ENCODE data around the gene PPY.
"Not testable (repeated sequence)": the region's sequence is repeated elsewhere in the genome, so short reads cannot be mapped to it uniquely, and the experiment has no call there.

PPY gene

DNA sequence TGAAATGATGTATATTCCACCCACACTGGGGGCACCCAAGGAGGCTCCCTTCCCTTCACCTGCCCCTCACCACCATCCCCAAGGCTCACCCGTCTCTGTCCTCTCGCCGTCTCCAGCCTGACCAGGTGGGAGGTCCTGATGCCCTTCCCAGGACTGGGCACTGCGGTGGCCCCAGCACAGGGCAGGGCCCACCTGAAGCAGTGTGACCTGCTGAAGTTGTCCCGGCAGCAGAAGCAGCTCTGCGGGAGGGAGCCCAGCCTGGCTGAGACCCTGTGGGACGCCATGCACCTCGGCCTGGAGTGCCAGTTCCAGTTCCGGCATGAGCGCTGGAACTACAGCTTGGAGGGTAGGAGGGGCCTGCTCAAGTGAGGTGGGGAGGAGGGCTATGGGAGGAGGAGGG is 9.9 kb downstream of the PPY start:
- no peak for DNase-seq (ENCODE audit: low read depth)

DNA sequence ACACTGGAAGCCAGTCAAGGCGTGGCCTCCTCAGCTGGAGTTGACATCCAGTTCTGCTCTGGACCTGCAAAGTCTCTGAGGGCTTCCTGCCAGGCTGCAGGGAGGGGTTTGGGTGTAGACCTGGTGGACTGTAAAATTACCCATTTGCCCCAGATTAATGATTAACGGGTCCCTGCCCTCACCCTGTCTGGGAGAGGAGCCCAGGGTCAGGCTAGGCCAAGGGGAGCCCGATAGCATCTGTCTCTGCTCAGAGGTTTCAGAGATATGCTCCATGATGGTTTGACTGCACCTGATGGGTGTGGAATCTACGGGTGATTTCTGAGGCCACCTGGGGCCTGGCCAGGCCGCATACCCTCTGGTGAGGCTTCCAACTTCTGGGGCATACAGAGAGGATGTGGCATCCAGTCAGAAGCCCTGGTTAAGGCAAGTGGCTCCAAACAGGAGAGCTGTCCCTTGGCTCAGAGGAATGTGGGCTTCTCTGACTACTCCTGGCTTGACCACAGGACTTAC is 11.2 kb downstream of the PPY start:
- no peak for DNase-seq (ENCODE audit: low read depth)

DNA sequence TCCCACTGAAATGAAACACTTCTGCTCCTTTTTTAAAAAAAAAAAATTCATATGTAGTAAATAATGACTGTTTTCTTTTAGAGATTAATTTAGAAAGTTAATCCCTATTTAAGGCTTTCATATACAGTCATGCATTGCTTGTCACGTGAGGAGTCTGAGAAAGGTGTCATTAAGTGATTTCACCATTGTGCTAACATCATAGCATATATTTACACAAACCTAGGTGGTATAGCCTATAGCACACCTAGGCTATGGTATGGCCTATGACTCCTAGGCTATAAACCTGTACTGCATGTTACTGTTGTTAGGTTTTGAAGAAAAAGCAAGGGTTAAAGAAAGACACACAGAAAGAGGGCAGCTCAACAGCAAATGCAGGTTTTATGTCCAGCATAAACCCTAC is 13.7 kb downstream of the PPY start:
- DNase-seq (ENCODE audit: low read depth): no peak

DNA sequence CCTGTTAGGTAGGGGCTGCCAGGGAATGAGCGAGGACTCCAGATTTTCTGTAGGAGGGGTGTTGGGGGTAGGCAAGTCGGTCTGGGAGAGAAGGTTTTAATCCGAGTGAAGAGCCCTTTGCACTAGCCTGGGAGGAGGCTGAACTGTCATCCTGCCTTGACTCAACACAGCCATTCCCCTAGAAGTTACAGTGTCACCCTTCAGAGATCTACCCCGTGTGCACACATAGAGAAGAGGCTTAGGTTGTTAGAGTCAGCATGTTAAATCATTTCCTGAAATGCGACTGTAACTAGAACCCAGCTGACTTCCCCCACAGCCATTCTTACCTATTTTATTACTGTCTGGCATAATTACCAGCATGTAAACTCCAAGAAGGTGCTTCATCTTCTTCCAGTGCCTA is 14.3 kb downstream of the PPY start:
- DNase-seq (ENCODE audit: low read depth): not testable (repeated sequence)

DNA sequence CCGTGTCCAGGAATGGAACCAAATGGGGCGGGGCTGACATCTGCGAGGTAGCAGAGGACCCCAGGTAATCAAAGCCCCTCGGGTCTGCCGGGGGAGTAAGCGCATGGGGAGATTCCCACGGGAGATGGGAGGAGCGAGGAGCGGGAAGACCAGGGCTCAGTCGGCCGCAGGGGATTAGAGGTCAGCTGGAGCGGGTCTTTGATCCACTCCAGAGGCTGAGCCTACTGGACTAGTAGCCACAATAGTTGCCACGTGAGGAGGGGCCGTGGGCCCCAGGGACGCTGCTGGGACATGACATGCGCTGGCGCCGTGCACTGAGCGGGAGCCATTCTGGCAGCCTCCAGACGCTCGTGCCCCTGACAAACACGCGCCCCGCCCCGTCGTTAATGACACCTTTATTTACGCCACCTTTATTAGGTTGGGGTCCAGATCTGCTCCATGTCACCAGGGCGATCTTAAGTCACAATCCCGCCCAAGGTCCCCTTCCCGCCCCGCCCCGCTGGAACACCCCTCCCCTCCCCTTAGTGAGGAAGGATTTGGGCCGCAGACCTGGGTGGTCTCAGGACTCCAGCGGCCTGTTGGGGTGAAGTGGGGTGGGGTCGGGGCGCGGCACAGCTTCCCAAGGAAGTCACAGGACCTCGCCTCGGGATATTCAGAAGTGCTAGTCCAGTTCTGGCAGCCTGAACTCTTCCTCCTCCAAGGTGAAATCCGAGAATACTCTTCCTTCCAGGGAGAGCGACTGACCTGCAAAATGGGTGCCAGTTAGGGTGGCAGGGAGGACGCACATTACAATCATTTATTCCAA is 15.0 kb downstream of the PPY start:
- DNase-seq (ENCODE audit: low read depth): no peak

DNA sequence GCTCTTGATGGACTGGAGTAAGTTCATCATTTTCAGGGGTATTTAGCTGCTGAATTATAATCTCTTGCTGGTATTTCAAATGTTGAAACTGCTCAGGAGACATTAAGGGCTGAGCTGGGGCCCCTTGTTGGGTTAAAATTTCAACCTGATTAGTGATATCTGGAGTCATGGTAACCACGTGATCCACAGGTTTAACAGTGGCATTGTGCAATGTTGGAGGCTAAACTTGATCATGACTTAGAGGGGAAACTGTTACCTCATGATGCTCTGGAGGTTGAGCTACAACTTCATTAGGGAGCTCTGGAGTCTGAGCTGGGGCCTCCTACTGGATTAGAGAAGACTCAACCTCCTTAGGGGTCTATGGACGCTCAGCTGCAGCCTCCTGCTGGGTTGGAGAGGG is 17.7 kb downstream of the PPY start:
- DNase-seq (ENCODE audit: low read depth): no peak

DNA sequence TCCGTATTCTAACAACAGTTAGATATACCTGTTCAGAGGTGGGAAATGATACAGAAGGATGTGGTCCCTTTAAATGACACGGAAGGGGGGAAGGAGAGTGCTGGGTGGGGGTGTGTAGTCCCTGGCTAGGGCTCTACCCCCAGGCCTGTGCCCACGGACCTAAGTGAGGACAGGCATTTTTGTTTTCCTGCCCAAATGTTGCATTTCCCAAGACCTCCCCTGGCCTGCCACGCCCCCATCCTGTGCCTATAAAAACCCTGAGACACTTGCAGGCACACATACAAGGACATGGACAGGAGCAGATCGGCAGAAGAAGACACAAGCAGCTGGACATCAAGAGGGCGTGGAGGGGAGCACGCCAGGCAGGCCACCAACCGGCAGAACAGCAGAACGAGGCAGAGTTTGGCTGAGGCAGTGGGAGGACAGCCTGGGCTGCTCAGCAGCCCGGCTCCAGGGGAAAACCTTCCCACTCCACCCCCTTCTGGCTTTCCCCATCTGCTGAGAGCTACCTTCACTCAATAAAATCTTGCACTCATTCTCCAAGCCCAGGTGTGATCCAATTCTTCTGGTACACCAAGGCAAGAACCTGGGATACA is 21.7 kb downstream of the PPY start:
- no peak for DNase-seq (ENCODE audit: low read depth)

DNA sequence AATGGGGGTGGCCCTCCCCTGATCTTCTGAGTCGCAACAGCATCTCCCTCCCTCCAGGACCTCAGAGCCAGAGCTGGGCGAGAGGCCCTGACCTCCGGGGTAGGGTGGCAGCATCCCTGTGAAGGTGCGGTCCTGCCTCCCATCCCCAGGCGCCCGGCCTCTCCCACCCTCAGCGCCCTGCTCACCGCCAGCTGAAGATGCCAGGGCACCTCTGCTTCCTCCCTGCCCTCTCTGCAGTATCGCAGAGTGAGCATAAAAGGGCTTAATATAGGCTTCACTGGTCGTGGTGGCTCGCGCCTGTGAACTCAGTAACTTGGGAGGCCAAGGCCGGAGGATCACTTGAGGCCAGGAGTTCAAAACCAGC is 24.3 kb downstream of the PPY start:
- DNase-seq (ENCODE audit: low read depth): no peak

DNA sequence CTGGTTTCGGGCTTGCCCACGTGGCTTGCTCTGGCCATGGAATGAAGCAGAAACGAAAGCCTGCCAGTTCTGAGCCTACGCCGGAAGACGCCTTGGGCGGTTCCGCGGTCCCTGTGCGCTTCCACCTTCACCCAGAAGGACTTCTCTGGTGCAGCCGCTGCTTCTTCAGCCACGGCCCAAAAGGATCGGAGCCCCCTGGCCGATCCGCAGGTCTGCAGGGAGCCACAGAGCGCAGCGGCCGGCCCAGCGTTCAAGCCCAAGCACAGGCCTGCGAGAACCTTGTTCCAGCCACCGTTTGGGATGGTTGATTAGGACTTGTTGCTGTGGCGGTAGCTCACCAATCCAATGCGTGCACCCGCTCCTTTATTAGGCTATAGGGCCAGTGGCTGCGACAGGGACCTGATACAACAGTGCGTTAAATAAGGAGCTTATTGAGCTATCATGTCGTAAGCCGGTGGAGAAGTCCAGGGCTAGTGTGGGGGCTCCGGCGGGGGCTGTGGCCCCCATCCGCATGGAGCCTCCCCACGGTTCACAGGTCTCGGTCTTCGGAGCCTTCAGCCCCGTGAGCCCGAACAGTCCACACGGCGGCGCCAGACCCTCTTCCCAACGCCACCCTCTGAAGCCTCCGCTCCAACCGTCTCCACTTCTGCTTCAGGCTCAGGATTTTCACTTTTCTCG is 24.8 kb downstream of the PPY start:
- peak; percentile 31 for DNase-seq (ENCODE audit: low read depth)

DNA sequence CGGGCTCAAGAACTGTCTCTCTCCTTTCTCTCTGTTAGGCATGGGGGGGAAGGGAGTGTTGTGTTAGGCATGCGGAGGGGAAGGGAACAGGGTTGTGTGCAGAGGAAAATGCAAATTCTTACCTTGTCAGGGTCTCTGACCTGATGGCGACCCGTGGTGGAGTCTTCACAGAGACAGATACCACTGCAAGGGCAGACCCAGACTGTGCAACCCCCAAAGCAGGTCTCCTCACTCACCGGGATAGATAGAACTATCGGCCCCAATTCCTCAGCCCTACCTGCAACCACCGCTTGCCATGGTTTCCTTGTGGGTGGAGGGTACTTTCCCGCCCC is 25.3 kb downstream of the PPY start:
- no peak for DNase-seq (ENCODE audit: low read depth)

DNA sequence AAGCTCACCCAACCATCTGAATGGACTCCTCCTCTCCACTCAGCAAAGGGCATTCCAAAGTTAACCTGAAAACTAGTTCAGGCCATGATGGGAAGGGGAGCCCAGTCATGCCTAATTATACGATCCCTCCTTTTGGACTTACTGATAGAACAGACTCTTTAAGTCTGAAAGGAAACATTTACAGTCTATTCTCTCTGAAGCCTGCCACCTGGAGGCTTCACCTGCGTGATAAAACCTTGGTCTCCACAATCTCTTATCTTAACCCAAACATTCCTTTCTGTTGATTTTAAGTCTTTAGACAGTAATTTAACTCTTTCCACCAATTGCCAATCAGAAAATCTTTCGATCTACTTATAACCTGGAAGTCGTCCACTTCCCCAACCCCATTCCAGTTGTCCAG is 25.9 kb downstream of the PPY start:
- no peak for DNase-seq (ENCODE audit: low read depth)

DNA sequence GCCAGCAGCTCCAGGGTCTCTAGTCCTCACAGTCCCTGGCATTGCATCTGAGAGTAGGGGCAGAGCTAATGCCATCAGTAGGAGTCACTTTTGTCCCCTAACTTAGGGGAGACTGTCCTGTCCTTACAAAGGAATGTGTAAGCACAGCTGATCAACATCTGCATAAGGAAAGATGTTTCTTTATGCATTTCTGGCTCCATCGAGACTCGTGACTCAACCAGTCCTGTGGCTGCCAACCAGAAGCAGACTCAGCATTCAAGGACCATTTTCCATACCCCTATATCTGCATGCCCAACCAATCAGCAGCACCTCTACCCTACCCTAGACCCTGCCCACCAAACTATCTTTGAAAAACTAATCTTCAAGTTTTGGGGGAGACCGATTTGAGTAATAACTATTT is 26.7 kb downstream of the PPY start:
- no peak for DNase-seq (ENCODE audit: low read depth)

DNA sequence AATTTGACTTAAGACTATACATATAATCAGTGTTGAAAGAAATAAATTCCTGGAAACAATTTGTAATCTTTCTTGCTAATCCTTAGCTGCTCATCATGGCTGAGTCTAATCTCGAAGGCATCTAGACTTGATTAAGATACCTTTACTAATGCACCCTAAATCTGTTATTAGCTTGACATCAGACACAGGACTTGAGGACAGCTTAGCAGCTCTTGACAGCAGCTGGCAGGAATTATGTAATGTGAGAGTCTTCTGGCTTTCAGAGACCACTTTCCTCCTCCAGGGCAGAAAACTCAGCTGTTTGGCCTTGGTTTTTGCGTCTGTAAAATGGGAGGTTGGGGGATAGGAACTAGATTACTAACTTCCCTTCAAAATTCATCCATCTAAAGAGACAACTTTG is 27.8 kb downstream of the PPY start:
- DNase-seq (ENCODE audit: low read depth): no peak

DNA sequence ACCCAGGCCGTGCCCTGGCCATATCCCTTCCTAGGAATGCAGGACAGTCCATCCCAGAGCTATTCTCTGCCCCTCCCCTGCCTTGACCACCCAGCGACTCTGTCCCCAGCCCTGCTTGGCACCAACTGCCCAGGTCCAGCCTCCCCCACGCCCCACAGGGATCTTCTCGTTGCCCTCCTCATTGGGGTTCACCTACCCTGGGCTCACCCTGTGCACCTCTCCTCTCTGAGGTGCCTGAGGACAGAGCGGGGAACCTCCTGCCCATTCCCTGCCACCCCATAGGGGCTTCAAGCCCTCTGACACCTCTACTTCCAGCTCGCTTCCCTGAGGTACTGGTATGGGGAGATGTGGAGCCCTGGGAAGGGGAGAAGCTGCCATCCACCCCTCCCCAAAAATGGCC is 28.7 kb downstream of the PPY start:
- DNase-seq (ENCODE audit: low read depth): no peak

DNA sequence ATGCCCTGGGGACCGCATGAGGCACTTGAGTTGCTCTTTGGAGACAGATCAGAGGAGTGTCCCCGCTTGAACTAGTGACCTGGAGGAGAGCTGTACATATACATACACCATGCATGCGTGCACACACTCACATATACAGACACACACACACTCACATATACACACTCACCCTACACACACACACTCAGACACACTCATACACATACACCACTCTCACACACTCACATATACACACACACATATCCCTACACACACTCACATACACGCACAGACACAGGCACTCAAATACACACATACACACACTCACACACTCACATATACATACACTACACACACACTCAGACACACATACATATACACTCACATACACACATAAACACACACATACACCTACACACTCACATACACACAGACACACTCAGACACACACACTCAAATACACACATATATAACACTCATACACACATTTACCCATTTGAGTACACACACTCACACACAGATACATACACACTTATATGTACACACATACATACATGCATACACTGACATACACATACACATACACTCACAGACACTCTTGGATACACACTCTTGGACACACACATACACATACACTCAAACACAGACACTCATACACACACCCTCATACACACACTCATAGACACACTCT is 29.5 kb downstream of the PPY start:
- DNase-seq (ENCODE audit: low read depth): no peak

DNA sequence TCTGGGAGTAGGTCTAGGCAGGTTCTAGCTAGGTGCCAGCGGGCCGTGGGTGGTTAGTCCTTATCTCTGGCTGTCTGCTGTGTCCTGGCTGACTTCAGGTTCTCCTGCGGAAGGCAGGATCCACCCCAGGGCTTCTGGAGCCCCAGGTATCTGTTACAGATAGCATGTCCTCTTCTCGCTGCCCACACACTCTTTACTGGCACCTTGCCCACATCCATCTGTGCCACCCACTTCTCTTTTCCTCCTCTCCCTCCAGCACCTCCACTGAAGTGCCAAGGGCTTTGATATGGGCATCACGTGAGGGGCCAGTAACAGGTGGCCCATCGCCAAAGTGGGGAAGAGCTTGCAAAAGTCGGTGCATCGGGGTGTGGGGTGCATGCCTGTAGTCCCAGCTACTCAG is 30.4 kb downstream of the PPY start:
- DNase-seq (ENCODE audit: low read depth): no peak

DNA sequence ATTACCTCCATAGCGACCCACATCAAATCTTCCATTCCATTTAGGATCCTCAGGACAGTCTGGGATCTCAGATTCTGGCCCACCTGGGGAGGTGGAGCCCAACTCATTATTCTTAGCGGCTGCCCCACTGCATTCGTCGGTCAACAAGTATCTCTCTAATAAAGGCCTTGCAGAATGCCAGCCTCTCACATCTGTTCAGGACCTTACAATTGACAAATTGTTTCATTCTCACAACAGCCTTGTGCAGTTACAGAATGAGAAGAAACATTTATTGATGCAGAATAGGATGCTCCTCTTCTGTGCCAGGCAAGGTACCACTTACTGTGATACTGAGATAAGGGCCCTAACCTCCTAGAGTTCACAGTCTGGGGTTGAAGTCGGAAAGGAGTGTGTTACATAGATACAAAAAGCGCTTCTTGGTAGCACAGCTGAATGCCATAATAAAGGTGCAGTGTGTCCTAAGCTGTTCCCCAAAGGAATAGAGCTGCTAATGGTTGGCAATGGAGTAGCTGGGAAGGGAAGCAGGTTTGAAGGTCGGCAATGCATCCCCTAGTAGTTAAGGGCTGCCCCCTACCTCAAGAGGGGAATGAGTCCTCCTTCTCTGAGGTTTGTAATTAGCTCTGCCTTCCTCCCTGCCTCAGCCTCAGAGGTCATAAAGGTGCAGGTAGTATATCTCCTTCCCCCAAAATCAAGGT is 32.6 kb downstream of the PPY start:
- DNase-seq (ENCODE audit: low read depth): no peak

DNA sequence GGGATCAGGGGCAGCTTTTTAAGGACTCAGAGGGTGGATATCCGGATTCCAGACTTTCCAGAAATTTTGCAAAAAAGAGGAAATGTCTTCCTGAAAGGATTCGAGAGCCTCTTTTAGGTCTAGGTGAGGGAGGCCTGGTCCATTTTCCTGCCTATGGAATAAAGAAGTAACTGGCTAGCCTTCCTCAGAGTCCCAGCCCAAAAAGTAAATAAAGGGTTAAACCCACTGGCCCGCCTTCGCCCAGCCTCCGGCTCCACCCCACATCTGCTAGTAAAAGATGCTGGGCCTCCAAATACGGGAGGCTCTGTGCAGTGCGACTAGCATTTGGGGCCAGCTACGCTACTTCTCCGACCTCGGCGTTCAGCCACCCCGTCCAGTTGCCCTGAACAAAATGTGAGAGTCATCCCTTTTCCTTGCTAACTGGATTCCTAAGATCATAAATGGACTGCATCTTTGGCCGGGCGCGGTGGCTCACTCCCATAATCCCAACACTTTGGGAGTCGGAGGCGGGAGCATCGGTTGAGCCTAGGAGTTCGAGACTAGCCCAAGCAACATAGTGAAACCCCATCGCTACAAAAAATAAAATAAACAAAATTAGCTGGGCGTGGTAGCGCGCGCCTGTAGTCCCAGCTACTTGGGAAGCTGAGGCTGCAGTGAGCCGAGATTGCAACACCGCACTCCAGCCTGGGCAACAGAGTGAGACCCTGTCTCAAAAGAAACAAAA is 34.1 kb downstream of the PPY start:
- peak; percentile 47 for DNase-seq (ENCODE audit: low read depth)

DNA sequence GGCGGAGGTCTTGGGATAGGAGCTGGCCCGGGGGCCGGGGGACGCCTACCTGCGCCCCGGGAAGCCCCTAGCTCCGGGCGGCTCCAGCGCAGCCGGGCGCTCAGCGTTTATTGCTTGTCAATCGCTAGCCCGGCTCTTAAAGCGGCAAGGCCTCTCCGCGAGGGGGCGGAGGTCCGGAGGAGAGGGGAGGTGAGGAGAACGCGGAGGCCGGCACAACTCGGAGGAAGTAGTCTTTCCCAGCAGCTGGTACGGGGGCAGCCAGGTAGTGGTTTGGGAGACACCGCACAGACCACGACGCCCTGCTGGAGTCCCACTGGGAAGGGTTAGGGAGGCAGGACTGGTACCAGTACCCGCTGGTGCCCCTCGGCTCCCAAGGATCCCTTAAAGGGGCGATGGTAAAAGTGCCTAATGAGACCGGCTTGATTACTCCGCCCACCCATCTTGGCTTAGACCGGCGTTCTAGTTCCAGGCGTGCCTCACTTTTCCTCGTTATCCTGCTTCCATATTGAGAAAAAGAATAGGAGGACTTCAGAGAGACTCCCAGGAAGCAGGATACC is 34.8 kb downstream of the PPY start, which contains the start of gene MPP2:
Gene MPP2 (minus strand): TSS at position 112 of the 557 bp plus-strand sequence. CDS start 3,076 bp downstream, outside the sequence.
- DNase-seq (ENCODE audit: low read depth): peak; percentile 20

DNA sequence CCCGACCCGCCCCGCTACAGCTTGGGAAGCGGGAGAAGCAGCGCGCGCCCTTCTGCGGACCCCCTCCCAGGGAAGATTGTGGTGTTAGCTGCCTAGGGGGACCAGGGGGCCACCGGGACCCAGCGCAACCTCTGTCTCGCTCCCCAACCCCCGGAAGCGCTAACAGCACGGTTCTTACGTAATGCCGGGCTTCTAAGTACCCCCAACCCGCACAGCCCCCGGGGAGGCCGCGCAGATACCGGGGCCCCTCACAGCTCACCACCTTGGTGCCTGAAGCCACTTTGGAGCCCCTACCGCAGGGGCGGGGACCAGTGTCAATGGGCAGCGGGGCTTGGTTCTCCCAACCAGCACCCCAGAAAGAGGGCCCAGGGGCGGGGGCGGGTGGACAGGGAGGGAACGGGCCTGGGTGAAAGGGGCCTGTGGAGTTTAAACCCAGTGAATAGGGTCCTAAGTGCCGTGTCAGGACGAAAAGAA is 35.3 kb downstream of the PPY start:
- DNase-seq (ENCODE audit: low read depth): no peak
